ENCODE results near the gene PLD2.

DNA sequence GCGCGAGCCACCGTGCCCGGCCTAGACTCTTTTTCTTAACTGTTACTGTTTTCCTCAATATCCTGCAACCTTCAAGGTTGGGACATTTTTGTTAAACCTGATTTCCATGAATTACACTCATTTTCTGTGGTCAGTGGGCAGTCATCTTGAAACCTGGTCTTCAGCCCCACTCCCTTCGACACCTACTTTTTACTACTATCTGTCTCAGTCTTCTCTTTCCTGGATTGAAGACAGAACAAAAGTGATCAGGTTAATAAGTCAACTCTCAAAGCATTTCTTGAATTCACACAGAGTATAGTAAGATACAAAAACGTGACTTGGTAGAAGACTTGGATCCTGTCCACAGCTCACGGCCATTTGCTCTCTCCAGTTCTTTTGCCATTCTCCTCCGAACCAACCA, 32.3 kb downstream of the PLD2 start:
- TF ChIP-seq POLR2A (IDR thresholded peaks at IDR 0.05) = no peak
- TF ChIP-seq, protein P1, sequence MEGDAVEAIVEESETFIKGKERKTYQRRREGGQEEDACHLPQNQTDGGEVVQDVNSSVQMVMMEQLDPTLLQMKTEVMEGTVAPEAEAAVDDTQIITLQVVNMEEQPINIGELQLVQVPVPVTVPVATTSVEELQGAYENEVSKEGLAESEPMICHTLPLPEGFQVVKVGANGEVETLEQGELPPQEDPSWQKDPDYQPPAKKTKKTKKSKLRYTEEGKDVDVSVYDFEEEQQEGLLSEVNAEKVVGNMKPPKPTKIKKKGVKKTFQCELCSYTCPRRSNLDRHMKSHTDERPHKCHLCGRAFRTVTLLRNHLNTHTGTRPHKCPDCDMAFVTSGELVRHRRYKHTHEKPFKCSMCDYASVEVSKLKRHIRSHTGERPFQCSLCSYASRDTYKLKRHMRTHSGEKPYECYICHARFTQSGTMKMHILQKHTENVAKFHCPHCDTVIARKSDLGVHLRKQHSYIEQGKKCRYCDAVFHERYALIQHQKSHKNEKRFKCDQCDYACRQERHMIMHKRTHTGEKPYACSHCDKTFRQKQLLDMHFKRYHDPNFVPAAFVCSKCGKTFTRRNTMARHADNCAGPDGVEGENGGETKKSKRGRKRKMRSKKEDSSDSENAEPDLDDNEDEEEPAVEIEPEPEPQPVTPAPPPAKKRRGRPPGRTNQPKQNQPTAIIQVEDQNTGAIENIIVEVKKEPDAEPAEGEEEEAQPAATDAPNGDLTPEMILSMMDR (IDR thresholded peaks at IDR 0.05) = no peak

Data from prostate gland (tissue), 2 donors.